GM12878 (cell line): ENCODE measurements around the gene MAP3K5. TPM values are rescaled to one million over a fixed set of nuclear protein-coding genes. Genes with fewer than 3 reads are reported as not detected.

ENCODE experiments used
- ASH2L ChIP-seq: fragments of 300-600, 200-600 bp; sonication (generic); IDR thresholded peaks from 2 replicates; pipeline ENCODE4 v1.6.1; 2017; ENCODE audit warnings: low read depth, mild to moderate bottlenecking, borderline replicate concordance
- BMI1 ChIP-seq: fragments of 450-650 bp; IDR thresholded peaks from 2 replicates; pipeline ENCODE4 v1.6.1; 2016; ENCODE audit warnings: mild to moderate bottlenecking, moderate library complexity, borderline replicate concordance
- EP300 ChIP-seq, 2 experiments: fragments of 150-350 bp in 1 of 2; IDR thresholded peaks; 2 replicates each; pipeline ENCODE4 v1.6.1; 2011 to 2012; ENCODE audit warnings: low read depth in 2 of 2, low read length in 2 of 2, borderline replicate concordance in 1 of 2, improper control_type of control experiment in 1 of 2, inconsistent platforms in 1 of 2; ENCODE audit not compliant: control insufficient read depth in 1 of 2
- FOS ChIP-seq: IDR thresholded peaks from 3 replicates; pipeline ENCODE4 v1.6.1; 2011; ENCODE audit warnings: borderline replicate concordance; ENCODE audit not compliant: insufficient read length; ENCODE audit errors: extremely low read depth
- GATAD2B ChIP-seq: fragments of 450-650 bp; conservative IDR thresholded peaks from 2 replicates; pipeline ENCODE4 v1.6.1; 2017; ENCODE audit warnings: low read depth, mild to moderate bottlenecking, moderate library complexity
- HCFC1 ChIP-seq: fragments of 150-350 bp; IDR thresholded peaks from 2 replicates; pipeline ENCODE4 v1.6.1; 2014; ENCODE audit warnings: low read length
- JUND ChIP-seq: IDR thresholded peaks from 2 replicates; pipeline ENCODE4 v1.6.1; 2012; ENCODE audit warnings: low read depth, mild to moderate bottlenecking, low read length, improper control_type of control experiment, moderate library complexity
- MEF2A ChIP-seq: IDR thresholded peaks from 2 replicates; pipeline ENCODE4 v1.6.1; 2011; ENCODE audit warnings: low read depth, mild to moderate bottlenecking, low read length, moderate library complexity; ENCODE audit not compliant: insufficient read depth
- MTA2 ChIP-seq: fragments of 450-650 bp; IDR thresholded peaks from 2 replicates; pipeline ENCODE4 v1.6.1; 2016; ENCODE audit warnings: low read depth, mild to moderate bottlenecking, moderate library complexity
- MYC ChIP-seq: IDR thresholded peaks from 2 replicates; pipeline ENCODE4 v1.6.1; 2011; ENCODE audit warnings: mild to moderate bottlenecking, low read length, moderate library complexity, inconsistent platforms; ENCODE audit not compliant: insufficient read depth, insufficient replicate concordance, insufficient read length, severe bottlenecking
- NBN ChIP-seq: fragments of 450-650 bp; IDR thresholded peaks from 2 replicates; pipeline ENCODE4 v1.6.1; 2016
- NFXL1 ChIP-seq: fragments of 450-650 bp; IDR thresholded peaks from 2 replicates; pipeline ENCODE4 v1.6.1; 2017; ENCODE audit warnings: antibody characterized with exemption, mild to moderate bottlenecking, borderline replicate concordance
- NFYB ChIP-seq: IDR thresholded peaks from 2 replicates; pipeline ENCODE4 v1.6.1; 2011; ENCODE audit warnings: low read depth, mild to moderate bottlenecking, low read length, improper control_type of control experiment, moderate library complexity; ENCODE audit not compliant: insufficient read depth
- NRF1 ChIP-seq: conservative IDR thresholded peaks from 2 replicates; pipeline ENCODE4 v1.6.1; 2011; ENCODE audit warnings: mild to moderate bottlenecking, low read depth, low read length, improper control_type of control experiment
- PAX8 ChIP-seq: fragments of 450-650 bp; IDR thresholded peaks from 2 replicates; pipeline ENCODE4 v1.6.1; 2017; ENCODE audit warnings: mild to moderate bottlenecking, moderate library complexity
- POLR2AphosphoS5 ChIP-seq: IDR thresholded peaks from 2 replicates; pipeline ENCODE4 v1.6.1; 2011; ENCODE audit warnings: mild to moderate bottlenecking, low read length, inconsistent platforms
- RB1 ChIP-seq: fragments of 450-650 bp; formaldehyde crosslinking; IDR thresholded peaks from 2 replicates; pipeline ENCODE4 v1.6.1; 2017; ENCODE audit warnings: mild to moderate bottlenecking, borderline replicate concordance
- SMAD1 ChIP-seq: fragments of 450-650 bp; IDR thresholded peaks from 2 replicates; pipeline ENCODE4 v1.6.1; 2018; ENCODE audit warnings: mild to moderate bottlenecking, low read depth; ENCODE audit not compliant: partially characterized antibody
- SMAD5 ChIP-seq: IDR thresholded peaks from 2 replicates; pipeline ENCODE4 v1.6.1; 2016; ENCODE audit warnings: antibody characterized with exemption, low read depth
- SREBF2 ChIP-seq: IDR thresholded peaks from 2 replicates; pipeline ENCODE4 v1.6.1; 2012; ENCODE audit warnings: mild to moderate bottlenecking, low read length
- STAT3 ChIP-seq: IDR thresholded peaks from 2 replicates; pipeline ENCODE4 v1.6.1; 2011; ENCODE audit warnings: low read depth, low read length, improper control_type of control experiment
- SUPT20H ChIP-seq: IDR thresholded peaks from 2 replicates; pipeline ENCODE4 v1.6.1; 2011; ENCODE audit warnings: low read depth, mild to moderate bottlenecking, low read length, moderate library complexity, borderline replicate concordance; ENCODE audit not compliant: control insufficient read depth
- TCF3 ChIP-seq: IDR thresholded peaks from 2 replicates; pipeline ENCODE4 v1.6.1; 2012; ENCODE audit warnings: low read depth, mild to moderate bottlenecking, low read length, borderline replicate concordance; ENCODE audit not compliant: insufficient read depth
- ZBED1 ChIP-seq: IDR thresholded peaks from 2 replicates; pipeline ENCODE4 v1.6.1; 2016; ENCODE audit warnings: borderline replicate concordance
- ZZZ3 ChIP-seq: IDR thresholded peaks from 2 replicates; pipeline ENCODE4 v1.6.1; 2011; ENCODE audit warnings: low read depth; ENCODE audit not compliant: control insufficient read depth, insufficient read length
- polyA plus RNA-seq, 11 experiments: library from polyadenylated mRNA; depleted of rRNA in 4 of 11; unstranded in 6 of 11; stranded (reverse) in 5 of 11; fragments of >200 nt; fragmentation: Nextera tagmentation in 4 of 11; fragmentation: Illumina TruSeq in 1 of 11; extraction: Ambion mirVana in 4 of 11; extraction: Trizol in 1 of 11; gene quantifications; 1 replicate in 1 of 11; 2 replicates in 10 of 11; pipeline versions ENCODE4 v1.2.1 to v1.2.3, GENCODE V29; 2011 to 2016; ENCODE audit warnings: inconsistent platforms in 2 of 11, missing spikeins in 2 of 11, low read depth in 1 of 11
- total RNA-seq, 4 experiments: library from RNA; depleted of rRNA in 3 of 4; stranded (reverse); fragments of >200 nt in 3 of 4; fragmentation: Illumina TruSeq in 1 of 4; extraction: Trizol in 1 of 4; gene quantifications; 2 replicates each; pipeline versions ENCODE4 v1.2.1 to v1.2.3, GENCODE V29; 2013 to 2021
- TF ChIP-seq, protein P1 (sequence below): fragments of 450-650 bp; formaldehyde crosslinking; IDR thresholded peaks from 2 replicates; pipeline ENCODE4 v1.4.0; 2022; ENCODE audit warnings: mild to moderate bottlenecking, moderate library complexity
- TF ChIP-seq, protein P2 (sequence below): fragments of 450-650 bp; IDR thresholded peaks from 2 replicates; pipeline ENCODE4 v1.6.1; 2016; ENCODE audit warnings: mild to moderate bottlenecking

Gene MAP3K5
- total and polyA plus RNA-seq, 10 of the 15 experiments (the other 5 are each of a cell fraction or from before 2014, with no cell fraction given) = 5.4 to 34.3 (median 26.4) TPM

DNA sequence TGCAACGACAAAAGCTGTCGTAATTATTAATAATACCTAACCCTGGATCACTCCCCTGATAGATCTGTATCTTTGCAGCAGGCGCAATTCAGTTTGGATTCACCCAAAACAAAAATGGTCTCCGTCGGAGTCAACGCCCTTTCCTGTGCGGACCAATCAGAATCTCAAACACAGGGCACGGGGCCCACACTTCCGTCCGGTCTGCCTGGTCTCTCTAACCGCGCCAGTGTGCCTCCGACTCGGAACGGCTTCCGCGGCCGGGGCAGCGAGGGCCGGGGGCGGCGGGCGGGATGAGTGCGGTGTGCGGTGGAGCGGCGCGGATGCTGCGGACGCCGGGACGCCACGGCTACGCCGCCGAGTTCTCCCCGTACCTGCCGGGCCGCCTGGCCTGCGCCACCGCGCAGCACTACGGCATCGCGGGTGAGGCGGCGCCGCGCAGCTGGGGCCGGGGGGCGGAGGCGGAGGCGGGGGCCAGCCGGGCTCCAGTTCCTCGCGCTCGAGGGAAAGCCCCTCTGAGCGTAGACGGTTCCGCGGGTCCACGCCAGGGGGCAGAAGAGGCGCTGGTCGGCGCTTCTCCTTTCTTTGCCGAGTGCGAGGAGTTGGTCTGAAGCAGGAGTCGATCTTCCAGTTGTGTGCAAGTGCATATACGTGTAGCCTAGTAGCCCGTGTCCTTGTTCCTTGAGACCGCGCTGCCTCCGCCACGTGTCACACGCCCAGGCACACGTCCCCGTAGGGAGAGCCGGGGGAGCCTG is 30.3 kb upstream of the MAP3K5 start, which contains the start of gene PEX7 (continued):
- TF ChIP-seq POLR2AphosphoS5 = peak; percentile 76
- TF ChIP-seq NFYB = peak; percentile 60; the same call in 1 of the 2 replicates
- TF ChIP-seq MEF2A = no peak
- peak in 1 of 2 experiments; percentile 2; a peak in 1 of 4 replicates for TF ChIP-seq EP300 (IDR thresholded peaks at IDR 0.05; ENCODE audit: borderline replicate concordance in 1 of 2, control insufficient read depth in 1 of 2, low read depth in 2 of 2, low read length in 2 of 2)
- TF ChIP-seq NBN = no peak; the same call in 1 of the 2 replicates
- TF ChIP-seq MYC = peak; percentile 48
- no peak for TF ChIP-seq JUND
- no peak for TF ChIP-seq STAT3
- TF ChIP-seq RB1 = peak; percentile 45; the same call in 1 of the 2 replicates
- TF ChIP-seq GATAD2B = peak; percentile 87
- TF ChIP-seq, protein P1, sequence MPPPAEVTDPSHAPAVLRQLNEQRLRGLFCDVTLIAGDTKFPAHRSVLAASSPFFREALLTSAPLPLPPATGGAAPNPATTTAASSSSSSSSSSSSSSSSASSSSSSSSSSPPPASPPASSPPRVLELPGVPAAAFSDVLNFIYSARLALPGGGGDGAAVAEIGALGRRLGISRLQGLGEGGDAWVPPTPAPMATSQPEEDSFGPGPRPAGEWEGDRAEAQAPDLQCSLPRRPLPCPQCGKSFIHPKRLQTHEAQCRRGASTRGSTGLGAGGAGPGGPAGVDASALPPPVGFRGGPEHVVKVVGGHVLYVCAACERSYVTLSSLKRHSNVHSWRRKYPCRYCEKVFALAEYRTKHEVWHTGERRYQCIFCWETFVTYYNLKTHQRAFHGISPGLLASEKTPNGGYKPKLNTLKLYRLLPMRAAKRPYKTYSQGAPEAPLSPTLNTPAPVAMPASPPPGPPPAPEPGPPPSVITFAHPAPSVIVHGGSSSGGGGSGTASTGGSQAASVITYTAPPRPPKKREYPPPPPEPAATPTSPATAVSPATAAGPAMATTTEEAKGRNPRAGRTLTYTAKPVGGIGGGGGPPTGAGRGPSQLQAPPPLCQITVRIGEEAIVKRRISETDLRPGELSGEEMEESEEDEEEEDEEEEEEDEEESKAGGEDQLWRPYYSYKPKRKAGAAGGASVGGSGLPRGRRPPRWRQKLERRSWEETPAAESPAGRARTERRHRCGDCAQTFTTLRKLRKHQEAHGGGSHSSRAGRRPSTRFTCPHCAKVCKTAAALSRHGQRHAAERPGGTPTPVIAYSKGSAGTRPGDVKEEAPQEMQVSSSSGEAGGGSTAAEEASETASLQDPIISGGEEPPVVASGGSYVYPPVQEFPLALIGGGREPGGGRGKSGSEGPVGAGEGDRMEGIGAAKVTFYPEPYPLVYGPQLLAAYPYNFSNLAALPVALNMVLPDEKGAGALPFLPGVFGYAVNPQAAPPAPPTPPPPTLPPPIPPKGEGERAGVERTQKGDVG (CRISPR knock-in tag) = no peak
- peak; percentile 85 for TF ChIP-seq ASH2L
- TF ChIP-seq, protein P2, sequence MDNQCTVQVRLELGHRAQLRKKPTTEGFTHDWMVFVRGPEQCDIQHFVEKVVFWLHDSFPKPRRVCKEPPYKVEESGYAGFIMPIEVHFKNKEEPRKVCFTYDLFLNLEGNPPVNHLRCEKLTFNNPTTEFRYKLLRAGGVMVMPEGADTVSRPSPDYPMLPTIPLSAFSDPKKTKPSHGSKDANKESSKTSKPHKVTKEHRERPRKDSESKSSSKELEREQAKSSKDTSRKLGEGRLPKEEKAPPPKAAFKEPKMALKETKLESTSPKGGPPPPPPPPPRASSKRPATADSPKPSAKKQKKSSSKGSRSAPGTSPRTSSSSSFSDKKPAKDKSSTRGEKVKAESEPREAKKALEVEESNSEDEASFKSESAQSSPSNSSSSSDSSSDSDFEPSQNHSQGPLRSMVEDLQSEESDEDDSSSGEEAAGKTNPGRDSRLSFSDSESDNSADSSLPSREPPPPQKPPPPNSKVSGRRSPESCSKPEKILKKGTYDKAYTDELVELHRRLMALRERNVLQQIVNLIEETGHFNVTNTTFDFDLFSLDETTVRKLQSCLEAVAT = no peak
- no peak for TF ChIP-seq ZBED1
- TF ChIP-seq PAX8 = no peak
- TF ChIP-seq FOS = peak; percentile 11
- TF ChIP-seq TCF3 = peak; percentile 86; the same call in 1 of the 2 replicates
- TF ChIP-seq SMAD1 = no peak
- no peak for TF ChIP-seq ZZZ3
- TF ChIP-seq SREBF2 = no peak
- no peak for TF ChIP-seq SUPT20H
- TF ChIP-seq BMI1 = no peak
- TF ChIP-seq SMAD5 = 0 out of 2 replicates have a peak, but pooled peaks have one; percentile 23
- TF ChIP-seq NFXL1 = no peak
- TF ChIP-seq MTA2 = no peak
- TF ChIP-seq NRF1 = no peak
- TF ChIP-seq HCFC1 = peak; percentile 77
